Stimulated activated naive B cell treated with anti-CD40 and anti-IgM and Interleukin-4, amounts not matched to agents 10 μg/mL and 1 μg/mL and 100 μg/mL, for 72 hours (primary cell): ENCODE results near the gene KIAA1217.

Experiments used
- ATAC-seq, 2 donors: fragments of 150-1000 bp; cut with Tn5 transposase; replicated peaks; 2 replicates each; pipeline ENCODE4 v1.10.0; 2021; ENCODE audit warnings: moderate library complexity in 1 of 2
- DNase-seq: peaks from one replicate; pipeline ENCODE4 v3.0.0; 2021
- H3K27ac Mint-ChIP-seq: one replicate; pipeline ENCODE4 v1.8.0; 2022; ENCODE audit warnings: mild to moderate bottlenecking, mixed read lengths
- H3K27me3 Mint-ChIP-seq, 2 donors: one replicate each; pipeline ENCODE4 v1.8.0; 2022; ENCODE audit warnings: mixed read lengths in 2 of 2
- H3K36me3 Mint-ChIP-seq, 2 donors: one replicate each; pipeline ENCODE4 v1.8.0; 2022; ENCODE audit warnings: mixed read lengths in 2 of 2, mild to moderate bottlenecking in 1 of 2
- H3K4me1 Mint-ChIP-seq, 2 donors: one replicate each; pipeline ENCODE4 v1.8.0; 2022; ENCODE audit warnings: mixed read lengths in 2 of 2, mild to moderate bottlenecking in 1 of 2
- H3K4me3 Mint-ChIP-seq, 2 donors: one replicate each; pipeline ENCODE4 v1.8.0; 2022; ENCODE audit warnings: mild to moderate bottlenecking in 2 of 2, mixed read lengths in 2 of 2, moderate library complexity in 1 of 2
- H3K9me3 Mint-ChIP-seq, 2 donors: one replicate each; pipeline ENCODE4 v1.8.0; 2022; ENCODE audit warnings: mixed read lengths in 2 of 2, mild to moderate bottlenecking in 1 of 2

KIAA1217 gene

GRCh38 chr10:24208661-24209431 lies at the start of gene KIAA1217:
Gene KIAA1217, plus strand, starts transcription at chr10:24209138. Its CDS starts 56 bp downstream, at chr10:24209194.
- peaks cover 10 to 21% of the 10 kb centered on the region in 2 donors for H3K4me1 Mint-ChIP-seq
- H3K9me3 Mint-ChIP-seq, result peaks cover 0 to 2% of the 10 kb centered on the region in 2 donors
- H3K36me3 Mint-ChIP-seq, result no peaks in the 10 kb centered on the region
- DNase-seq (no peak), ATAC-seq (peak in 1 of 2 donors; percentile 22)
- peaks cover 32 to 43% of the 10 kb centered on the region in 2 donors for H3K27me3 Mint-ChIP-seq
- peak within 1 kb of the TSS; percentile 67 to 77 for H3K4me3 Mint-ChIP-seq
- H3K27ac Mint-ChIP-seq, result peak within 1 kb of the TSS; percentile 79

GRCh38 chr10:24162206-24162985 lies 46.5 kb upstream of the KIAA1217 start:
- H3K27me3 Mint-ChIP-seq, result no peaks in the 10 kb centered on the region
- peaks cover 4 to 6% of the 10 kb centered on the region in 2 donors for H3K9me3 Mint-ChIP-seq
- DNase-seq (no peak), ATAC-seq (no peak)
- H3K27ac Mint-ChIP-seq, result no peak overlapping the region
- H3K36me3 Mint-ChIP-seq, result no peaks in the 10 kb centered on the region
- H3K4me3 Mint-ChIP-seq, result no peak overlapping the region
- H3K4me1 Mint-ChIP-seq, result no peaks in the 10 kb centered on the region

GRCh38 chr10:24163485-24163884 lies 45.5 kb upstream of the KIAA1217 start:
- no peaks in the 10 kb centered on the region for H3K36me3 Mint-ChIP-seq
- H3K9me3 Mint-ChIP-seq, result peaks cover 3 to 5% of the 10 kb centered on the region in 2 donors
- DNase-seq, result no peak
- H3K4me1 Mint-ChIP-seq, result no peaks in the 10 kb centered on the region
- H3K4me3 Mint-ChIP-seq, result no peak overlapping the region
- H3K27me3 Mint-ChIP-seq, result no peaks in the 10 kb centered on the region
- H3K27ac Mint-ChIP-seq, result no peak overlapping the region
- ATAC-seq, result no peak

- no peak overlapping the region for H3K27ac Mint-ChIP-seq
- no peaks in the 10 kb centered on the region for H3K36me3 Mint-ChIP-seq
- H3K27me3 Mint-ChIP-seq, result no peaks in the 10 kb centered on the region
- no peak for DNase-seq
- no peak overlapping the region for H3K4me3 Mint-ChIP-seq
- no peaks in the 10 kb centered on the region for H3K4me1 Mint-ChIP-seq
- ATAC-seq, result no peak
- H3K9me3 Mint-ChIP-seq, result peaks cover 1 to 5% of the 10 kb centered on the region in 2 donors
Observed at GRCh38 chr10:24168258-24169170, 40.4 kb upstream of the KIAA1217 start.

GRCh38 chr10:24170199-24170598 lies 38.7 kb upstream of the KIAA1217 start:
- peaks cover 1 to 8% of the 10 kb centered on the region in 2 donors for H3K9me3 Mint-ChIP-seq
- no peak for ATAC-seq
- no peak for DNase-seq
- no peaks in the 10 kb centered on the region for H3K36me3 Mint-ChIP-seq
- H3K27ac Mint-ChIP-seq, result no peak overlapping the region
- H3K4me1 Mint-ChIP-seq, result no peaks in the 10 kb centered on the region
- H3K4me3 Mint-ChIP-seq, result no peak overlapping the region
- H3K27me3 Mint-ChIP-seq, result no peaks in the 10 kb centered on the region

GRCh38 chr10:24172909-24173308 lies 36.0 kb upstream of the KIAA1217 start:
- no peak overlapping the region for H3K4me3 Mint-ChIP-seq
- no peak overlapping the region for H3K27ac Mint-ChIP-seq
- DNase-seq, result no peak
- H3K9me3 Mint-ChIP-seq, result peaks cover 0 to 11% of the 10 kb centered on the region in 2 donors
- no peak for ATAC-seq
- H3K27me3 Mint-ChIP-seq, result no peaks in the 10 kb centered on the region
- no peaks in the 10 kb centered on the region for H3K36me3 Mint-ChIP-seq
- H3K4me1 Mint-ChIP-seq, result no peaks in the 10 kb centered on the region

GRCh38 chr10:24174014-24174413 lies 34.9 kb upstream of the KIAA1217 start:
- Mint-ChIP-seq H3K27ac (no peak overlapping the region), H3K9me3 (peaks cover 2 to 11% of the 10 kb centered on the region in 2 donors), H3K4me1 (no peaks in the 10 kb centered on the region), H3K27me3 (no peaks in the 10 kb centered on the region), H3K4me3 (no peak overlapping the region), H3K36me3 (no peaks in the 10 kb centered on the region)
- DNase-seq, result no peak
- ATAC-seq, result no peak

GRCh38 chr10:24176658-24177057 lies 32.3 kb upstream of the KIAA1217 start:
- Mint-ChIP-seq H3K9me3 (peaks cover 11 to 20% of the 10 kb centered on the region in 2 donors), H3K36me3 (peaks cover 0 to 1% of the 10 kb centered on the region in 2 donors), H3K27me3 (no peaks in the 10 kb centered on the region), H3K4me3 (no peak overlapping the region), H3K4me1 (no peaks in the 10 kb centered on the region), H3K27ac (no peak overlapping the region)
- ATAC-seq (no peak), DNase-seq (no peak)

- Mint-ChIP-seq H3K4me1 (no peaks in the 10 kb centered on the region), H3K4me3 (no peak overlapping the region), H3K27ac (no peak overlapping the region), H3K9me3 (peaks cover 11 to 20% of the 10 kb centered on the region in 2 donors), H3K27me3 (no peaks in the 10 kb centered on the region), H3K36me3 (peaks cover 0 to 1% of the 10 kb centered on the region in 2 donors)
- DNase-seq (no peak), ATAC-seq (no peak)
Observed at GRCh38 chr10:24177636-24178035, 31.3 kb upstream of the KIAA1217 start.

- Mint-ChIP-seq H3K36me3 (peaks cover 0 to 1% of the 10 kb centered on the region in 2 donors), H3K9me3 (peaks cover 9 to 11% of the 10 kb centered on the region in 2 donors), H3K27me3 (no peaks in the 10 kb centered on the region), H3K4me1 (no peaks in the 10 kb centered on the region), H3K4me3 (no peak overlapping the region), H3K27ac (no peak overlapping the region)
- DNase-seq (no peak), ATAC-seq (no peak)
Observed at GRCh38 chr10:24180891-24181290, 28.0 kb upstream of the KIAA1217 start.

- Mint-ChIP-seq H3K4me3 (no peak overlapping the region), H3K27me3 (peaks cover 0 to 3% of the 10 kb centered on the region in 2 donors), H3K9me3 (peaks cover 6 to 10% of the 10 kb centered on the region in 2 donors), H3K27ac (no peak overlapping the region), H3K36me3 (peaks cover 0 to 1% of the 10 kb centered on the region in 2 donors), H3K4me1 (no peaks in the 10 kb centered on the region)
- DNase-seq (no peak), ATAC-seq (no peak)
Observed at GRCh38 chr10:24184455-24184854, 24.5 kb upstream of the KIAA1217 start.

- H3K27ac Mint-ChIP-seq, result no peak overlapping the region
- peaks cover 0 to 3% of the 10 kb centered on the region in 2 donors for H3K9me3 Mint-ChIP-seq
- H3K36me3 Mint-ChIP-seq, result no peaks in the 10 kb centered on the region
- no peak for ATAC-seq
- H3K4me3 Mint-ChIP-seq, result no peak overlapping the region
- no peak for DNase-seq
- H3K4me1 Mint-ChIP-seq, result no peaks in the 10 kb centered on the region
- peaks cover 0 to 8% of the 10 kb centered on the region in 2 donors for H3K27me3 Mint-ChIP-seq
Observed at GRCh38 chr10:24193330-24193729, 15.6 kb upstream of the KIAA1217 start.

- Mint-ChIP-seq H3K4me3 (no peak overlapping the region), H3K27me3 (peaks cover 0 to 8% of the 10 kb centered on the region in 2 donors), H3K27ac (no peak overlapping the region), H3K36me3 (no peaks in the 10 kb centered on the region), H3K4me1 (no peaks in the 10 kb centered on the region), H3K9me3 (no peaks in the 10 kb centered on the region)
- ATAC-seq (no peak), DNase-seq (no peak)
Observed at GRCh38 chr10:24197263-24197662, 11.7 kb upstream of the KIAA1217 start.
